ENCODE data around the gene ALKBH4. TPM values are rescaled to one million over a fixed set of nuclear protein-coding genes. Genes with fewer than 3 reads are reported as not detected.

ALKBH4 gene
- total RNA-seq, 1 experiment from 2014 or later: 19.5 TPM

- no peak for DNase-seq (ENCODE audit: low read depth, low spot score)
- in situ Hi-C loops (cut with HindIII; ENCODE audit: low pct_unique_long_range_greater_than_20kb, low sequenced_read_pairs): no loop called here
Observed at GRCh38 chr7:102439963-102440795, 24.5 kb downstream of the ALKBH4 start.

GRCh38 chr7:102436118-102436517 lies 28.5 kb downstream of the ALKBH4 start:
- in situ Hi-C loops (cut with HindIII; ENCODE audit: low pct_unique_long_range_greater_than_20kb, low sequenced_read_pairs): no loop called here
- DNase-seq (ENCODE audit: low read depth, low spot score): no peak

DNA sequence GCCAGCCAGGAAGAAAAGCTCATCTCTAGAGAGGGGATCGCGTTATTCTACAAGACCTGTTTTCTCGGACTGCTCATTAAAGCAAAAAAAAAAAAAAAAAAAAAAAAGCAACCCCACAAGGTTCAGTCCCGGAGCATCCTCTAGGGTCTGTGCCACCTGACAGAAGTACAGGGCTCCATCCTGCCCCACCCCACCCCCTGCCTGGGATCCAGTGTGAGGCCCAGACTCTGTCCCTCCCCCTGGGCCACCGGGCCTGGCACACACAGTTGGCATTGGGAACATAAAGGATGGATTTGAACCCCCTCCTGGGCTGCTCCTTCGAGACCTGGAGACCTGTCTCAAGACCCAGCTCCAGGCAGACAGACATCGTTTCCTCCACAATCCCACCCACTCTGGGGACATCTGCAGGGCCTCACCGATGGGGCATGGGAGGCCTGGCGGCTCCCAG lies 30.6 kb downstream of the ALKBH4 start:
- peak; percentile 20 for DNase-seq (ENCODE audit: low read depth, low spot score)
- in situ Hi-C loops (cut with HindIII; ENCODE audit: low pct_unique_long_range_greater_than_20kb, low sequenced_read_pairs): no loop called here

DNA sequence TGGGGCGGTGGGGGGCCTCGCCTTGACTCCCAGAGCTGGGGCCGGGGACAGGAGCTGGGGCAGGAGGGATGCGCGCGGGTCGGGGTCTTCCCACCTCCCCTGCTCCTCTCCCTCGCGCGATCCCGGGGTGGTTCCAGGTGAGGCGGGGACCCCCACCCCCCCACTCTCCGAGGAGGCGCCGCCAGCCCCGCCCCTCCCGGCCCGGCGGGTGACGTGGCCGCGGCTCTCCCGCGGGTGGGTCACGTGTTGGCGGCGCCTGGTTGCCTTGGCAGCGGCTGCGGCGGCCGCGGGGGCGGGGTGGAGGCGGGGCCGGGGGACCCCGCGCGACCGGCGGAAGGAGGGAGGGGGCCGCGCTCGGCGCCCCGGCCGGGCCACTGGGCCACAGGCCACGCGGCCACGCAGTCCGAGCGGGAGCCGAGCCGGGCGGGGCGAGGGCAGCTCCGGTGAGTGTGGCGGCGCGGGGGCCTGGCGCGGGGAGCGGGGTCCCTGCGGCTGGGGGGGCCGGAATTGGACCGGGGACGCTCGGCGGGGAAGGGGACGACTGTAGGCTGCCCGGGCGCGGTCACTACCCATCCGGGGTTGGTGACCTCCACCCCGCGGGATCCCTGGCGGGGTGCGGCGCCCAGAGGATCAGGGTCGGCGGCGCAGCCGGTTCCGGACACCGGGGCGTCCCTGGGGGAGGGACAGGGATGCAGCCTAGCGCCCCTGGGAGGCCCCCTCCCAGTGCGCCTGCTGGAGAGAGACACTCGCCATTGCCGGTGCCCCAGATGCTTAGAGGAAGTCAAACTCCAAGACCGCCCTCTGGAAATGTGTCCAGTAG lies 31.2 kb downstream of the ALKBH4 start, which contains the start of gene ORAI2:
TSS of gene ORAI2 (plus strand) at position 357 of the 820 bp plus-strand sequence. CDS start 5,382 bp downstream, outside the sequence.
- in situ Hi-C loops (cut with HindIII; ENCODE audit: low pct_unique_long_range_greater_than_20kb, low sequenced_read_pairs): no loop called here
- peak; percentile 64 for DNase-seq (ENCODE audit: low read depth, low spot score)

GRCh38 chr7:102432442-102433218 lies 32.0 kb downstream of the ALKBH4 start:
- DNase-seq (ENCODE audit: low read depth, low spot score): no peak

GRCh38 chr7:102431617-102432298 lies 32.9 kb downstream of the ALKBH4 start:
- no peak for DNase-seq (ENCODE audit: low read depth, low spot score)
- in situ Hi-C loops (cut with HindIII; ENCODE audit: low pct_unique_long_range_greater_than_20kb, low sequenced_read_pairs): no loop called here

More at GRCh38 chr7:102432442-102433218, 32.0 kb downstream of the ALKBH4 start:
- in situ Hi-C loops (cut with HindIII; ENCODE audit: low pct_unique_long_range_greater_than_20kb, low sequenced_read_pairs): no loop called here

- no peak for DNase-seq (ENCODE audit: low read depth, low spot score)
- in situ Hi-C loops (cut with HindIII; ENCODE audit: low pct_unique_long_range_greater_than_20kb, low sequenced_read_pairs): no loop called here
Observed at GRCh38 chr7:102429141-102429899, 35.3 kb downstream of the ALKBH4 start.

GRCh38 chr7:102427019-102427405 lies 37.7 kb downstream of the ALKBH4 start:
- no peak for DNase-seq (ENCODE audit: low read depth, low spot score)
- in situ Hi-C loops (cut with HindIII; ENCODE audit: low pct_unique_long_range_greater_than_20kb, low sequenced_read_pairs): no loop called here

DNA sequence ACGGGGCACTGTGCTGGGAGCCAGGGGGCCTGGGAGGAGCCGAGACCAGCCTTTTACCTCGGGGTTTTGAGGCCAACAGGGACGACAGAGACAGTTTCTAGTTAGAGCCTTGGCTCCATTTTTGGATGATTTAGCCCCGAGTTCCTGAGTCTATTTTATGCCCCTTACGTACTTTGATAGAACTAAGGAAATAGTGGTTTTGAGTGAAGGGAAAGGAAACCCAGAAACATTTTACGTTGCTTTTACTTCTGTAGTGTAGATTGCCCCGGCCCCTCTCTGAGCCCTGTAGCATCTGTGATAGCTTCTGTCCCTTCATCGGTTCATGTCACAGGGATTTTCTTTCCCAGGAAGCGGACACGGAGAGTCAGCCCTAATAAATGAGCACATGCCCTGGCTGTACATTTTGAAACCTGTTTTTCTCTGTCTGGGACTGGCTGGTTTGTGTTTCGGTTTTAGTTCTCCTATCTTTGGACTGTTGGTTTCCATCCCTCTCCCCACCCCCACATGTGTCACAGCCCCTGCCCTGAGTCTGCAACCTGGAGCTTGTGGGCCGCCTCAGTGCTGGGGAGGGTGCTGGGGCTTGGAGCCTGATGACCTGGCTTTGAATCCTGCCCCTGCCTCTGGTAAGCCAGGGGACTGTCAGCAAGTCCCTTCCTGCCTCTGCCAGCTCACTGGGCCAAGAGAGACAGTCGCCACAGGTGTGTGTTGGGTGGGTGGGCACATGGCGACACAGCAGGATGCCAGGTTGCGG lies 38.2 kb downstream of the ALKBH4 start:
- DNase-seq (ENCODE audit: low read depth, low spot score): no peak
- in situ Hi-C loops (cut with HindIII; ENCODE audit: low pct_unique_long_range_greater_than_20kb, low sequenced_read_pairs): no loop called here

- no peak for DNase-seq (ENCODE audit: low read depth, low spot score)
- in situ Hi-C loops (cut with HindIII; ENCODE audit: low pct_unique_long_range_greater_than_20kb, low sequenced_read_pairs): no loop called here
Observed at GRCh38 chr7:102425639-102426267, 38.9 kb downstream of the ALKBH4 start.

DNA sequence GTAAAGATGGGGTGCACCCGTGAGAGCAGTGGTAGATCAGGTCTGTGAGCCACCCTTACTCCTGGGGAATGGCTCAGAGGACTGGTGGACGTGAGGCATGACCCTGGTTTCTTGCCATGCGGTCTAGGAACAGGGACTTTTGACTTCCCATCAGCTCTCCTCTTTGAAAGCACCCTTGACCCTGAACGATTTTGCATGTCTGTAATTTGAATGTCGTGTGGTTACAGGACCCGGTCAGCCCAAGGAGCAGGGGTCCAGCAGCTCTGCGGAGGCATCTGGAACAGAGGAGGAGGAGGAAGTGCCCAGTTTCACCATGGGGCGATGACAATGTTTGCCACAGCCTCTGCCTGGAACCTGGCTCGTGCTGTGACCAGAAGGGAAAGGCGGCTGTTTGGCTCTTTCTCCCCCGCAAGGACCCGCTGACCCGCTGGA lies 39.9 kb downstream of the ALKBH4 start:
- DNase-seq (ENCODE audit: low read depth, low spot score): no peak
- in situ Hi-C loops (cut with HindIII; ENCODE audit: low pct_unique_long_range_greater_than_20kb, low sequenced_read_pairs): no loop called here

GRCh38 chr7:102424129-102424551 lies 40.5 kb downstream of the ALKBH4 start:
- in situ Hi-C loops (cut with HindIII; ENCODE audit: low pct_unique_long_range_greater_than_20kb, low sequenced_read_pairs): no loop called here
- DNase-seq (ENCODE audit: low read depth, low spot score): no peak

GRCh38 chr7:102421706-102422240 lies 42.9 kb downstream of the ALKBH4 start:
- DNase-seq (ENCODE audit: low read depth, low spot score): no peak
- in situ Hi-C loops (cut with HindIII; ENCODE audit: low pct_unique_long_range_greater_than_20kb, low sequenced_read_pairs): no loop called here

DNA sequence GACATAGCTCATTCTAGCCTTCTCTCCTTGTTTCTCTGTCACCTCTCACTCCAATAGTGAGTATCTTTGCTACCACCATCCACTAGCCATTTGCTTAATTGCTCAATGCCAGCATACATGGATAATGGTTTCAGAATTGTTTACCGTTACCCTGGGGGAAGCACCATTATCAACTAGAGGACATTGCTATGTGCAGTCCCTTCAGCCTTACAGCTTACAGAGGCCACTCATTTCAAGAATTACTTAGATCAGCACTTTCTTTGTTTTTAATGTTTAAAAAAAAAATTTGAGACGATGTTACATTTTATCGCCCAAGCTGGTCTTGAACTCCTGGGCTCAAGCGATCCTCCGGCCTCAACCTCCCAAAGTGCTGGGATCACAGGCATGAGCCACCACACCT lies 46.1 kb downstream of the ALKBH4 start:
- in situ Hi-C loops (cut with HindIII; ENCODE audit: low pct_unique_long_range_greater_than_20kb, low sequenced_read_pairs): no loop called here
- DNase-seq (ENCODE audit: low read depth, low spot score): no peak

DNA sequence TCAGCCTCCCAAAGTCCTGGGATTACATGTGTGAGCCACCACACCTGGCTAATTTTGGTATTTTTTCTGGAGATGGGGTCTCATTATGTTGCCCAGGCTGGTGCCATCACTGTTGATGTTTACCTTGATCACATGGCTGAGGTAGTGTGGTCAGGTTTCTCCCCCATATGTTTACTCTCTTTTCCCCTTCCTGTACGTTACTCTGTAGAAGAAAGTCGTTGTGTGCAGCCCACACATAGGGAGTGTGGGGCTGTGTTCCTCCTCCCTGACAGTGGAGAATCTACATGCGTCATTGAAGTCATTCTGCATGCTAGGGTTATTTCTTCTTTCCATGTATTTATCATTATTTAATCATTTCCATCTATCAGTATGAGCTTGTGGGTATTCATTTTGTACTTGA lies 47.6 kb downstream of the ALKBH4 start:
- DNase-seq (ENCODE audit: low read depth, low spot score): no peak
- in situ Hi-C loops (cut with HindIII; ENCODE audit: low pct_unique_long_range_greater_than_20kb, low sequenced_read_pairs): no loop called here
